RKO (cell line): ENCODE measurements around the gene ADAM29.
"Not testable (repeated sequence)": the region's sequence is repeated elsewhere in the genome, so short reads cannot be mapped to it uniquely, and the experiment has no call there.

ENCODE experiments used
- DNase-seq: peaks from one replicate; pipeline ENCODE4 v3.0.0-alpha.2; 2016; ENCODE audit warnings: low spot score

Gene ADAM29

GRCh38 chr4:174918058-174918457 is at the start of gene ADAM29:
ADAM29 (plus strand) TSS chr4:174918358; CDS start chr4:174975526, 57,168 bp downstream.
- DNase-seq, result no peak

- peak; percentile 9 for DNase-seq
These were observed 48.8 kb upstream of the ADAM29 start for GRCh38 chr4:174869339-174869738.

- no peak for DNase-seq
These were observed 47.8 kb upstream of the ADAM29 start for GRCh38 chr4:174870311-174870710.

- no peak for DNase-seq
These were observed 46.8 kb upstream of the ADAM29 start for GRCh38 chr4:174871407-174871806.

GRCh38 chr4:174873146-174873545 is 45.0 kb upstream of the ADAM29 start:
- DNase-seq, result not testable (repeated sequence)

GRCh38 chr4:174873931-174874330 is 44.2 kb upstream of the ADAM29 start:
- peak; percentile 5 for DNase-seq

- DNase-seq, result no peak
These were observed 43.3 kb upstream of the ADAM29 start for GRCh38 chr4:174874898-174875297.

- DNase-seq, result no peak
These were observed 38.2 kb upstream of the ADAM29 start for GRCh38 chr4:174880001-174880400.

GRCh38 chr4:174882317-174882992 is 35.7 kb upstream of the ADAM29 start:
- no peak for DNase-seq

- no peak for DNase-seq
These were observed 10.7 kb upstream of the ADAM29 start for GRCh38 chr4:174907508-174907907.

GRCh38 chr4:174910271-174910670 is 7.9 kb upstream of the ADAM29 start:
- no peak for DNase-seq

GRCh38 chr4:174912919-174913543 is 5.1 kb upstream of the ADAM29 start:
- DNase-seq, result no peak

- no peak for DNase-seq
These were observed 1.8 kb downstream of the ADAM29 start for GRCh38 chr4:174919886-174920423.

- no peak for DNase-seq
These were observed 8.8 kb downstream of the ADAM29 start for GRCh38 chr4:174926958-174927357.

GRCh38 chr4:174928174-174928573 is 10.0 kb downstream of the ADAM29 start:
- DNase-seq, result no peak

GRCh38 chr4:174928575-174929253 is 10.6 kb downstream of the ADAM29 start:
- DNase-seq, result no peak

GRCh38 chr4:174929346-174929745 is 11.2 kb downstream of the ADAM29 start:
- DNase-seq, result no peak

- DNase-seq, result no peak
These were observed 12.7 kb downstream of the ADAM29 start for GRCh38 chr4:174930895-174931294.

GRCh38 chr4:174933083-174933482 is 14.9 kb downstream of the ADAM29 start:
- no peak for DNase-seq

- DNase-seq, result no peak
These were observed 16.2 kb downstream of the ADAM29 start for GRCh38 chr4:174934360-174934759.

GRCh38 chr4:174935607-174936006 is 17.4 kb downstream of the ADAM29 start:
- DNase-seq, result no peak

- no peak for DNase-seq
These were observed 21.8 kb downstream of the ADAM29 start for GRCh38 chr4:174940002-174940401.

GRCh38 chr4:174946246-174946645 is 28.1 kb downstream of the ADAM29 start:
- DNase-seq, result no peak
